Transverse colon (tissue), 4 donors: ENCODE measurements around the gene GPX5. TPM values are rescaled to one million over a fixed set of nuclear protein-coding genes. Genes with fewer than 3 reads are reported as not detected.

ENCODE experiments used
- DNase-seq: peaks from one replicate; pipeline ENCODE4 v3.0.0-alpha.2; 2019
- H3K27ac ChIP-seq, 4 donors: fragments of 200-600 bp; sonication (generic); 2 replicates each; pipeline ENCODE4 v1.5.1; 2016 to 2018; ENCODE audit warnings: inconsistent platforms in 4 of 4
- H3K27me3 ChIP-seq: fragments of 200-600 bp; sonication (generic); 2 replicates; pipeline ENCODE4 v1.5.1; 2017; ENCODE audit warnings: inconsistent platforms
- H3K36me3 ChIP-seq, 4 donors: fragments of 200-600 bp; sonication (generic); 2 replicates each; pipeline ENCODE4 v1.5.1; 2017 to 2019; ENCODE audit warnings: inconsistent platforms in 4 of 4
- H3K4me1 ChIP-seq, 4 donors: fragments of 200-600 bp; sonication (generic); 2 replicates each; pipeline ENCODE4 v1.5.1; 2017 to 2020; ENCODE audit warnings: inconsistent platforms in 4 of 4
- H3K4me3 ChIP-seq, 4 donors: fragments of 200-600 bp; sonication (generic); 1 replicate in 1 of 4; 2 replicates in 3 of 4; pipeline versions ENCODE4 v1.5.1 to v1.6.1; 2017 to 2019; ENCODE audit warnings: inconsistent platforms in 4 of 4
- H3K9me3 ChIP-seq, 2 donors: fragments of 200-600 bp; sonication (generic); 2 replicates each; pipeline ENCODE4 v1.5.1; 2017 to 2019; ENCODE audit warnings: inconsistent platforms in 2 of 2
- EP300 ChIP-seq: sonication (generic); formaldehyde crosslinking; IDR thresholded peaks from one replicate; pipeline ENCODE4 v1.6.1; 2017; ENCODE audit warnings: antibody characterized with exemption, low read depth
- POLR2A ChIP-seq: fragments of 450-650 bp; IDR thresholded peaks from one replicate; pipeline ENCODE4 v1.6.1; 2016; ENCODE audit warnings: antibody characterized with exemption, mild to moderate bottlenecking, moderate library complexity
- POLR2AphosphoS5 ChIP-seq, 3 donors: sonication (generic); formaldehyde crosslinking; IDR thresholded peaks; one replicate each; pipeline ENCODE4 v1.6.1; 2016; ENCODE audit warnings: antibody characterized with exemption in 3 of 3
- WGBS, 2 donors: methylation state at CpG; one replicate each; pipeline ENCODE4 v1.1.5; 2018; ENCODE audit warnings: low coverage in 1 of 2; 5-methylcytosine and 5-hydroxymethylcytosine counted together
- in situ Hi-C, 4 donors: fragments of 200-750 bp; cut with MboI; loops; one replicate each; pipeline versions ENCODE4 v1.15.0 to v1.15.1; 2017; ENCODE audit warnings: low sequenced_read_pairs in 3 of 4, low pct_ligation_motif_present in 1 of 4, low pct_unique_long_range_greater_than_20kb in 1 of 4
- intact Hi-C: fragments of 100-400 bp; cut with DNase I; formaldehyde crosslinking; loops from one replicate; pipeline ENCODE4 v1.15.1; 2023; ENCODE audit warnings: low total_unique reads
- total RNA-seq, 4 donors: library from RNA; depleted of rRNA; stranded (reverse); fragments of >200 nt; gene quantifications; one replicate each; pipeline ENCODE4 v1.1.0, GENCODE V29; 2016
- TF ChIP-seq, protein P1 (sequence below), 5 experiments: fragments of 200-600 bp in 3 of 5; fragments of 450-650 bp in 2 of 5; sonication (generic) in 3 of 5; IDR thresholded peaks; 1 replicate in 2 of 5; 2 replicates in 3 of 5; pipeline ENCODE4 v1.5.1; 2016 to 2017; ENCODE audit warnings: antibody characterized with exemption in 5 of 5, inconsistent platforms in 3 of 5, mild to moderate bottlenecking in 2 of 5, moderate library complexity in 1 of 5

Gene GPX5
- total RNA-seq, 4 donors from 2014 or later, result not detected

- WGBS, 2 donors, result 74 to 80% methylated on average over 4 to 7 of the region's 7 CpGs
- intact Hi-C loops (no loop called here), in situ Hi-C loops (no loop called here)
- H3K27me3 ChIP-seq, result peaks cover 20% of the 10 kb centered on the region
- H3K4me1 ChIP-seq, result no peaks in the 10 kb centered on the region
- H3K27ac ChIP-seq, result no peak overlapping the region
- no peak overlapping the region for H3K4me3 ChIP-seq
- no peak for TF ChIP-seq EP300
- no peak for TF ChIP-seq POLR2AphosphoS5 (IDR thresholded peaks at IDR 0.05)
- TF ChIP-seq, protein P1, sequence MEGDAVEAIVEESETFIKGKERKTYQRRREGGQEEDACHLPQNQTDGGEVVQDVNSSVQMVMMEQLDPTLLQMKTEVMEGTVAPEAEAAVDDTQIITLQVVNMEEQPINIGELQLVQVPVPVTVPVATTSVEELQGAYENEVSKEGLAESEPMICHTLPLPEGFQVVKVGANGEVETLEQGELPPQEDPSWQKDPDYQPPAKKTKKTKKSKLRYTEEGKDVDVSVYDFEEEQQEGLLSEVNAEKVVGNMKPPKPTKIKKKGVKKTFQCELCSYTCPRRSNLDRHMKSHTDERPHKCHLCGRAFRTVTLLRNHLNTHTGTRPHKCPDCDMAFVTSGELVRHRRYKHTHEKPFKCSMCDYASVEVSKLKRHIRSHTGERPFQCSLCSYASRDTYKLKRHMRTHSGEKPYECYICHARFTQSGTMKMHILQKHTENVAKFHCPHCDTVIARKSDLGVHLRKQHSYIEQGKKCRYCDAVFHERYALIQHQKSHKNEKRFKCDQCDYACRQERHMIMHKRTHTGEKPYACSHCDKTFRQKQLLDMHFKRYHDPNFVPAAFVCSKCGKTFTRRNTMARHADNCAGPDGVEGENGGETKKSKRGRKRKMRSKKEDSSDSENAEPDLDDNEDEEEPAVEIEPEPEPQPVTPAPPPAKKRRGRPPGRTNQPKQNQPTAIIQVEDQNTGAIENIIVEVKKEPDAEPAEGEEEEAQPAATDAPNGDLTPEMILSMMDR (IDR thresholded peaks at IDR 0.05), result no peak
- no peak for TF ChIP-seq POLR2A
- no peaks in the 10 kb centered on the region for H3K9me3 ChIP-seq
- no peak for DNase-seq
- no peaks in the 10 kb centered on the region for H3K36me3 ChIP-seq
Observed at GRCh38 chr6:28531479-28532128, 5.9 kb downstream of the GPX5 start.

DNA sequence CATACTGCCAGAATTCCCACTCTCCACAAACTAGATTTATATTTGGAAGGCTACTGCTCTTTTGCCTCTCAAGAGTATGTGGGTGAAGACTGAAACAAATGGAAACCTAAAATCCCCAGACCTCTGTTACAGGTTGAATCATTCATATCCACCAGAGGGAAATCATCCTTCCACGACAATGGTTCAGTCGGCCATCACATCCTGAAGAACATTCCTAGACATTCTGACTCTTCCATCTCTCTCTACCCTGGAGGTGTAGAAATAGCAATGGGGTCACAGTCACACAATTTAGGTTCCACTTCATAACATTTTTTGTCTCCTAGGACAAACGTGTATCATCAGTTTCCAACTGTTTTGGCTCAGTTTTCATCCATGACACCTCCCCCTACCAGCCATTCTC, 8.6 kb downstream of the GPX5 start:
- in situ Hi-C loops, result no loop called here
- WGBS, 2 donors, result 77 to 80% methylated on average over 3 of the region's 3 CpGs

GRCh38 chr6:28534875-28535274, 9.2 kb downstream of the GPX5 start:
- in situ Hi-C loops (no loop called here), intact Hi-C loops (no loop called here)
- DNase-seq, result no peak
- WGBS, 2 donors, result 38 to 56% methylated on average over 2 of the region's 2 CpGs
- H3K9me3 ChIP-seq, result no peaks in the 10 kb centered on the region
- H3K27me3 ChIP-seq, result peaks cover 49% of the 10 kb centered on the region
- TF ChIP-seq, protein P1 (IDR thresholded peaks at IDR 0.05), result no peak
- no peak for TF ChIP-seq POLR2A
- no peak for TF ChIP-seq POLR2AphosphoS5 (IDR thresholded peaks at IDR 0.05)
- TF ChIP-seq EP300, result no peak
- no peaks in the 10 kb centered on the region for H3K4me1 ChIP-seq
- H3K4me3 ChIP-seq, result no peak overlapping the region
- no peak overlapping the region for H3K27ac ChIP-seq
- H3K36me3 ChIP-seq, result no peaks in the 10 kb centered on the region

More for the DNA sequence above, 8.6 kb downstream of the GPX5 start:
- H3K27me3 ChIP-seq, result peaks cover 47% of the 10 kb centered on the region
- H3K4me3 ChIP-seq, result no peak overlapping the region
- H3K9me3 ChIP-seq, result no peaks in the 10 kb centered on the region
- H3K27ac ChIP-seq, result no peak overlapping the region
- no peaks in the 10 kb centered on the region for H3K36me3 ChIP-seq
- no peak for DNase-seq
- intact Hi-C loops, result no loop called here
- H3K4me1 ChIP-seq, result no peaks in the 10 kb centered on the region
- TF ChIP-seq EP300 (no peak), POLR2AphosphoS5 (IDR thresholded peaks at IDR 0.05) (no peak), POLR2A (no peak)
- TF ChIP-seq, protein P1 (IDR thresholded peaks at IDR 0.05), result no peak

GRCh38 chr6:28537065-28537464, 11.4 kb downstream of the GPX5 start:
- Histone ChIP-seq H3K4me1 (no peaks in the 10 kb centered on the region), H3K36me3 (no peaks in the 10 kb centered on the region), H3K9me3 (no peaks in the 10 kb centered on the region), H3K4me3 (no peak overlapping the region), H3K27me3 (peaks cover 62% of the 10 kb centered on the region), H3K27ac (no peak overlapping the region)
- intact Hi-C loops, result no loop called here
- in situ Hi-C loops, result no loop called here
- TF ChIP-seq POLR2A (no peak), POLR2AphosphoS5 (IDR thresholded peaks at IDR 0.05) (no peak), EP300 (no peak)
- TF ChIP-seq, protein P1 (IDR thresholded peaks at IDR 0.05), result no peak
- 28 to 32% methylated on average over 18 of the region's 18 CpGs for WGBS, 2 donors
- DNase-seq, result no peak
